ENCODE data around the gene ENPP3. TPM values are rescaled to one million over a fixed set of nuclear protein-coding genes. Genes with fewer than 3 reads are reported as not detected.

The ENPP3 gene
- total RNA-seq, 2 experiments from 2014 or later: 0.93 to 1.4 TPM

DNA sequence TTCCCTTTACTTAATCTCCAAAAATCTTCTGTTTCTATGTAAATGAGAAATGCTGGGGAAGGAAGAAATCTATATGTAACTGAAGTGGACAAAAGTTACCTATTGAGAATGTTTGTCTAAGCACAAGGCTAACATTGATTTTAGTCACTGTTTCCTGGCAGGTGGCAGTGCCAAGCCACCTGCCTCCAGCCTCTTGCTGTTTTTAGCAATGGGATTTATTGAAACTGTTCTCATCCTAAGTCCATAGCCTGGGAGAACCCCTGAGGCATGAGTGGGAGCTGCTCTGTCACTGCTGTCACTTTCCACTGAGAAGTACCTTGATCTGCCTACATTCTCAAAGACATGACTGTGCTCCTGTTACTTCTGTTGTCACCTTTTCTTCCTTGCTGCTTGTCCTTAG lies 14.7 kb downstream of the ENPP3 start:
- CTCF ChIA-PET: no interaction called here
- no peak overlapping the region for H3K4me3 Mint-ChIP-seq
- no peaks in the 10 kb centered on the region for H3K9me3 Mint-ChIP-seq (ENCODE audit: low read depth)
- no peak overlapping the region for H3K27ac Mint-ChIP-seq
- H3K27me3 Mint-ChIP-seq: no peaks in the 10 kb centered on the region
- DNase-seq (no peak), ATAC-seq (no peak)
- no peaks in the 10 kb centered on the region for H3K4me1 Mint-ChIP-seq
- H3K36me3 Mint-ChIP-seq: no peaks in the 10 kb centered on the region

DNA sequence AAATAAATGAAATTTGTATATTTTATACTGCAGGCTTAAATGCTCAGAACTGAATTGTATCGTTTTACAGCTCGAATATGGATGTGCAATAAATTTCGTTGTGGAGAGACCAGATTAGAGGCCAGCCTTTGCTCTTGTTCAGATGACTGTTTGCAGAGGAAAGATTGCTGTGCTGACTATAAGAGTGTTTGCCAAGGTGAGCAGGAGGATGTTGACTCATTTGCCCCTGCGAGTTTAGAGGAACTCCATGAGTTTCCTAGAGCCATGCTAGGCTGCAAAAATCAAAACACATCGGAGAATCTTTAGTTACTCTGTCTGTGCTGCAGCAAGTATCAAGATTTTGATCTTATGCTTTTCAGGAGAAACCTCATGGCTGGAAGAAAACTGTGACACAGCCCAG lies 15.4 kb downstream of the ENPP3 start:
- H3K4me1 Mint-ChIP-seq: peaks cover 2% of the 10 kb centered on the region
- no peaks in the 10 kb centered on the region for H3K9me3 Mint-ChIP-seq (ENCODE audit: low read depth)
- no peak for DNase-seq
- no peaks in the 10 kb centered on the region for H3K36me3 Mint-ChIP-seq
- ATAC-seq: no peak
- CTCF ChIA-PET: no interaction called here
- no peak overlapping the region for H3K27ac Mint-ChIP-seq
- no peak overlapping the region for H3K4me3 Mint-ChIP-seq
- H3K27me3 Mint-ChIP-seq: no peaks in the 10 kb centered on the region

DNA sequence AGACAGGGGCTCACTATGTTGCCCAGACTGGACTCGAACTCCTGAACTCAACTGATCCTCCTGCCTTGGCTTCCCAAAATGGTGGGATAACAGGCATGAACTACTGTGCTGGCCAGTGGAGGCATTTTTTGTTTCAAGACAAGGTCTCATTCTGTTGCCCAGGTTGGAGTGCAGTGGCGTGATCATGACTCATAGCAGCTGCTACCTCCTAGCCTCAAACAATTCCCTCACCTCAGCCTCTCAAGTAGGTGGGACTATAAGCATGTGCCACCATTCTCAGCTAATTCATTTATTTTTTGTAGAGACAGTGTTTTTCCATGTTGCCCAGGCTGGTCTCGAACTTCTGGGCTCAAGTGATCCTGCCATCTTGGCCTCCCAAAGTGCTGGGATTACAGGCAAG lies 17.2 kb downstream of the ENPP3 start:
- CTCF ChIA-PET: no interaction called here
- H3K4me3 Mint-ChIP-seq: no peak overlapping the region
- no peaks in the 10 kb centered on the region for H3K36me3 Mint-ChIP-seq

DNA sequence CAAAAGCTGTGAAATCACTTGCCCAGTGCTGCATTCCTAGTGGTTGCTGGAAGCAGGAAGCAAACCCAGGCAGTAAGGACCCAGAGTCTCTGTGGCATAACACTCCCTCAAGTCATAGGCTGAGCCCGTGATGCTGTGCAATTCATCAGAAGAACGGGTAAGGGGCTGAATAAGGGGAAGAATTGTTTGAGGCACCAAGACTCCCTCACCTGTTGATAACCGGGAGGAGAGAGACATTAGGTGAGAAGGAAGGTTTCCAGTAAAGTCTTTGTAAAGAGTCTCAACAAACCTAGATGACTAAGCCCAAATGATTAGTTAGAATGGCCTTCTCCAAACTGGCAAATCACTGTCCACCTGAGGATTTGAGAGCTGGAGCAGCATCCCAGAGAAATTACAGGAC lies 18.3 kb downstream of the ENPP3 start:
- Mint-ChIP-seq H3K4me3 (no peak overlapping the region), H3K4me1 (peaks cover 8% of the 10 kb centered on the region), H3K27me3 (no peaks in the 10 kb centered on the region), H3K36me3 (no peaks in the 10 kb centered on the region), H3K9me3 (ENCODE audit: low read depth) (no peaks in the 10 kb centered on the region), H3K27ac (no peak overlapping the region)
- DNase-seq (no peak), ATAC-seq (no peak)
- CTCF ChIA-PET: no interaction called here

More for the DNA sequence above, 17.2 kb downstream of the ENPP3 start:
- Mint-ChIP-seq H3K9me3 (ENCODE audit: low read depth) (no peaks in the 10 kb centered on the region), H3K4me1 (peaks cover 5% of the 10 kb centered on the region), H3K27ac (no peak overlapping the region), H3K27me3 (no peaks in the 10 kb centered on the region)
- ATAC-seq (no peak), DNase-seq (no peak)

DNA sequence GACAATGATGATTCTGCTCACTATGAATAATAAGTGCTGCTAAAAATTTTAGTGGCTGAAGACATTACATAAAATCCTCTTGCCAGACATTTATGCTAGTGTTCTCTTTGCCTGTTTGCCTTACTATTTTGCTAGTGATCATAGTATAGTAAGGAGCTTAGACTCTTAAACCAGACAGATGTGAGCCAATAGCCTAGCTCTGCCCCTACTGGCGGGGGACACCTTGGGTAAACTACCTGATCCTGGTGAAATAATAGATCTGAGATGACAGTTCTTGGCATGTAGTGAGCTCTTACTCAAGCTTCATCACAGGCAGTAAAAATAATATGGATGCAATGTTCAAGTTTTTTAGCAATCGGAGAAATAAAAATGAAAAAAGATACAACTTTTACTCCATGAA lies 18.8 kb downstream of the ENPP3 start:
- Mint-ChIP-seq H3K27me3 (no peaks in the 10 kb centered on the region), H3K36me3 (no peaks in the 10 kb centered on the region), H3K27ac (no peak overlapping the region), H3K9me3 (ENCODE audit: low read depth) (no peaks in the 10 kb centered on the region), H3K4me3 (no peak overlapping the region), H3K4me1 (peaks cover 8% of the 10 kb centered on the region)
- no peak for ATAC-seq
- CTCF ChIA-PET: no interaction called here
- no peak for DNase-seq

DNA sequence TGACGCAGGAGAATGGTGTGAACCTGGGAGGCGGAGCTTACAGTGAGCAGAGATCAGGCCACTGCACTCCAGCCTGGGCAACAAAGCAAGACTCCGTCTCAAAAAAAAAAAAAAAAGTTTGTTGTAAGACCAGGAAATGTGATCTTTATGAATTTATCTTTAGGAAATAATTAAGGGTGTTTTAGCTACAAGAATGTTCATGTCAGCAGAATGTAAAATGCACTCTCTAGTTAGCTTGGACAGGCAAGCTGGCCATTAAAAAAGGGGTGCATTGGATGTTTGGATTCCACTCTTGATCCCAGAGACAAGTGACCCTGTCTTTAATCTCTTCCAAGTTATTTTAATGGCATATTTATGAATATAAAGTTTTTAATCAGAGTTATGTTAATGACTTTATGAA lies 19.6 kb downstream of the ENPP3 start:
- no peak for ATAC-seq
- H3K36me3 Mint-ChIP-seq: peaks cover under 1% of the 10 kb centered on the region
- CTCF ChIA-PET: no interaction called here
- H3K27me3 Mint-ChIP-seq: no peaks in the 10 kb centered on the region
- H3K9me3 Mint-ChIP-seq (ENCODE audit: low read depth): no peaks in the 10 kb centered on the region
- no peak overlapping the region for H3K4me3 Mint-ChIP-seq
- H3K4me1 Mint-ChIP-seq: peaks cover 8% of the 10 kb centered on the region
- no peak overlapping the region for H3K27ac Mint-ChIP-seq
- no peak for DNase-seq

DNA sequence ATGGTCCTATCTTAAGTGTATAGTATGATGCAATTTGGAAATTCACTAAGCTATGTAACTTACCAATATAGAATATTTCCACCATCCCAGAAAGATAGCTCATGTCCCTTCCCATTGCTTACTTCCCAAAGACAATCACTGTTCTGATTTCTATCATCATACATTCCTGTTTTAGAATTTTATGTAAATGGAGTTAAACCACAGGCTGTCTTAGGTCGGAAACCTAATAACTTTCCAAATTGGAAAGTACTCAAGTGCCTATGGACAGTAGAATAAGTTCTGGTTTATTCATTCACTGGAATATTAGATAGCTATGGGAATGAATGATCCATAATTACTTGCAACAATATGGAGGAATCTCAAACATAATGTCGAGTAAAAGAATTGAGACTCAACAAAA lies 20.1 kb downstream of the ENPP3 start:
- DNase-seq (no peak), ATAC-seq (no peak)
- H3K27me3 Mint-ChIP-seq: no peaks in the 10 kb centered on the region
- CTCF ChIA-PET: no interaction called here
- no peak overlapping the region for H3K4me3 Mint-ChIP-seq
- no peaks in the 10 kb centered on the region for H3K9me3 Mint-ChIP-seq (ENCODE audit: low read depth)
- peaks cover 8% of the 10 kb centered on the region for H3K4me1 Mint-ChIP-seq
- peaks cover 3% of the 10 kb centered on the region for H3K36me3 Mint-ChIP-seq
- no peak overlapping the region for H3K27ac Mint-ChIP-seq

DNA sequence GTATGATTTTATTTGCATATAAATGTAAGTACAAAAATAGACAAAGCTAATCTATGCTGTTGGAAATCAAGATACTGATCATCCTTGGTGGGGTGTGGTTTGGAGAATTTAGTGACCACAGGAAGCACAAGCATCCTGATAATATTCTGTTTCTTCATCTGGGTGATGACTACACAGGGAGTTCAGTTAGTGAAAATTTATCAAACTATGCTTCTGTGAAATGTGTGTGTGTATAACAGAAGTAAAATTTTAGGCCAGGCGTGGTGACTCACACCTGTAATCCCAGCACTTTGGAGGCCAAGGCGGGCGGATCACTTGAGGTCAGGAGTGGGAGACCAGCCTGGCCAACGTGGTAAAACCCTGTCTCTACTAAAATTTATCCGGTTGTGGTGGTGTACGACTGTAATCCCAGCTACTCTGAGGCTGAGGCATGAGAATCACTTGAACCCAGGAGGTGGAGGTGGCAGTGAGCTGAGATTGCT lies 20.6 kb downstream of the ENPP3 start:
- CTCF ChIA-PET: no interaction called here
- ATAC-seq: no peak
- Mint-ChIP-seq H3K4me3 (no peak overlapping the region), H3K36me3 (peaks cover 3% of the 10 kb centered on the region), H3K9me3 (ENCODE audit: low read depth) (no peaks in the 10 kb centered on the region), H3K27ac (no peak overlapping the region), H3K27me3 (no peaks in the 10 kb centered on the region), H3K4me1 (peaks cover 8% of the 10 kb centered on the region)
- DNase-seq: no peak

DNA sequence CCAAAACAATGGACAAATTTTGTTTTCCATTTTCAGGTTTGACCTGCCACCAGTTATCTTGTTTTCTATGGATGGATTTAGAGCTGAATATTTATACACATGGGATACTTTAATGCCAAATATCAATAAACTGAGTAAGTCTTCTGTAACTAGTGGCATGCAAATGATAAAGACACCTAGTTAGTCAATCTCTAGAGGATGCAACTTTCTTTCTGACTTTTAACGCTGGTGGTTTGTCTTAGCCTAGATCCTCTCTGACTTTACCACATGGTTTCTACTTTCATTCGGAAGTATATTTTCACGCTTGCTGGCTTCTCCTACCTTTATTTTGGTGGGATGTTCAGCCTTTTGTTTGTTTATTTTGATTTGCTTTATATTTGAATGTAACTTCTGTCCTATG lies 21.2 kb downstream of the ENPP3 start:
- ATAC-seq (no peak), DNase-seq (no peak)
- Mint-ChIP-seq H3K9me3 (ENCODE audit: low read depth) (no peaks in the 10 kb centered on the region), H3K4me1 (peaks cover 8% of the 10 kb centered on the region), H3K36me3 (peaks cover 3% of the 10 kb centered on the region), H3K27ac (no peak overlapping the region), H3K27me3 (no peaks in the 10 kb centered on the region), H3K4me3 (no peak overlapping the region)
- CTCF ChIA-PET: no interaction called here

DNA sequence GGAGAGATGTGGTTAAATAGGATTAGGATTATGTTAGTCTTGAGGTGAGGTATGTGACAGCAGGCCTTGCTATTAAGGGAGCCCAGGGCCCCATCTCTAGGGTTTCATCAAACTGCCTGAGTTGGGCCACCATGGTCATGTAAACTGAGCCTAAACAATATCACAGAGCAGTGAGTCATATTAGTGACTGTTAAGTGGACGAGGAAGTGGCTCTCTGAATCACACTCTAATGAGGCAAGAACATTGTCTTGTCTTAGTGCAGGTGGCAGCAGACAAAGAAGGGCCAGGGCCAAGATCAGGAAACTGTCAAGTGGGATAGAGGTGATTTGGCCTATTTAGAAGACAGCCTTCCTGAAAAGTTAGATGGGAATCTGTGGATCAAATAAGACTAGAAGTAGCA lies 23.1 kb downstream of the ENPP3 start:
- Mint-ChIP-seq H3K36me3 (peaks cover 3% of the 10 kb centered on the region), H3K4me1 (peaks cover 8% of the 10 kb centered on the region), H3K27me3 (no peaks in the 10 kb centered on the region), H3K9me3 (ENCODE audit: low read depth) (no peaks in the 10 kb centered on the region), H3K4me3 (no peak overlapping the region), H3K27ac (no peak overlapping the region)
- no peak for DNase-seq
- CTCF ChIA-PET: no interaction called here
- no peak for ATAC-seq

DNA sequence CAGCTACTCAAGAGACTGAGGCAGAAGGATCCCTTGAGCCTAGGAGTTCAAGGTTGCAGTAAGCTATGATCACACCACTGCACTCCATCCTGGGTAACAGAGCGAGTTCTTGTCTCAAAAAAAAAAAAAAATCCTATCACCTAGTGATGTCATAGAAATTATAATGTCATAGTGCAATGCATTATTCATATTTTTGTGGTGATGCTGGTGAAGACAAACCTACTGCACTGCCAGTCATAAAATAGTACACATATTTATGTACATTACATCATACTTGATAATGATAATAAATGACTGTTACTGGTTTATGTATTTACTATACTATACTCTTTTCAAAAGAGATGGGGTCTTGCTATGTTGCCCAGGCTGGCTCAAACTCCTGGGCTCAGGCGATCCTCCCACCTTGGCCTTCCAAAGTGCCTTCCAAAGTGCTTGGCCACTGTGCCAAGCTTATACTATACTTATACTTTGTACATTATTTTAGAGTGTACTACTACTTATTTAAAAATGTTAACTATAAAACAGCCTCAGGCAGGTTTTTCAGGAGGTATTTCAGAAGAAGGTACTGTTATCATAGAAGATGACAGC lies 26.6 kb downstream of the ENPP3 start:
- CTCF ChIA-PET: interaction anchor here (1.3 kb wide), 1 partner anchor 24 kb away, joined by 3 read pairs; no protein-coding TSS in a partner anchor
- H3K4me3 Mint-ChIP-seq: no peak overlapping the region
- ATAC-seq: no peak
- H3K27ac Mint-ChIP-seq: no peak overlapping the region
- H3K4me1 Mint-ChIP-seq: peaks cover 3% of the 10 kb centered on the region
- H3K27me3 Mint-ChIP-seq: peaks cover 16% of the 10 kb centered on the region
- no peaks in the 10 kb centered on the region for H3K9me3 Mint-ChIP-seq (ENCODE audit: low read depth)
- DNase-seq: no peak
- peaks cover 3% of the 10 kb centered on the region for H3K36me3 Mint-ChIP-seq

DNA sequence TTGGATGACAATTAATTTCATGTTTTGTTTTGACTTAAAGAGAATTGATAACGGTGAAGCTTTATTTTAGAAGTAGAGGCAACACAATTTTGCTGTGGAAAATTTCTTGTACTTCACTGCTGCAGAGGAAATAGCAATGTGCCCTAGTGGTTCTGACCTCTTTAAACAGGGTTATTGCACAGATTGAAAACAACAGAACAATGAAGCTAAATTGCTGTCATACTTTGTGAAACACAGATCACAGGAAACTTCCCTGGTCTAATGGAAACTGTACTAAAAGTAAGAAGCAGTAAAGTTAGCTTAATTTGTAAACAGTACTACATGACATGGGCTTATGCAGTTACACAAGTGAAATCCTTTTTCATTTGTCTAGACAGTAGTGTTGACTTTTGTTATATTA lies 32.8 kb downstream of the ENPP3 start:
- DNase-seq (no peak), ATAC-seq (no peak)
- CTCF ChIA-PET: interaction anchor here (0.7 kb wide), 1 partner anchor 19 kb away, joined by 3 read pairs; no protein-coding TSS in a partner anchor
- H3K27me3 Mint-ChIP-seq: peaks cover 16% of the 10 kb centered on the region
- no peaks in the 10 kb centered on the region for H3K9me3 Mint-ChIP-seq (ENCODE audit: low read depth)
- H3K4me3 Mint-ChIP-seq: no peak overlapping the region
- H3K27ac Mint-ChIP-seq: no peak overlapping the region
- H3K4me1 Mint-ChIP-seq: no peaks in the 10 kb centered on the region
- peaks cover 2% of the 10 kb centered on the region for H3K36me3 Mint-ChIP-seq

DNA sequence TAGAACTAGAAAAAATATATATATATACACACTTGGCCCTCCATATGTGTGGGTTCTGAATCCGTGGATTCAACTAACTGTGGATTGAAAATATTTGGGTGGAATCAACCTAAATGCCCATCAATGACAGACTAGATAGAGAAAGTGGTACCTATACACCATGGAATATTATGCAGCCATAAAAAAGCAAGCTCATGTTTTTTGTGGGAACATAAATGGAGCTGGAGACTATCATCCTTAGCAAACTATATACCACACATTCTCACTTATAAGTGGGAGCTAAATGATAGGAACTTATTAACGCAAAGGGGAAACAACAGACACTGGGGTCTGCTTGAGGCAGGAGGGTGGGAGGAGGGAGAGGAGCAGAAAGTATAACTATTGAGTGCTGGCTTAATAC lies 36.1 kb downstream of the ENPP3 start:
- H3K27me3 Mint-ChIP-seq: no peaks in the 10 kb centered on the region
- H3K4me1 Mint-ChIP-seq: no peaks in the 10 kb centered on the region
- DNase-seq: no peak
- peaks cover 2% of the 10 kb centered on the region for H3K36me3 Mint-ChIP-seq
- no peak overlapping the region for H3K4me3 Mint-ChIP-seq
- no peaks in the 10 kb centered on the region for H3K9me3 Mint-ChIP-seq (ENCODE audit: low read depth)
- CTCF ChIA-PET: no interaction called here
- no peak overlapping the region for H3K27ac Mint-ChIP-seq
- no peak for ATAC-seq

DNA sequence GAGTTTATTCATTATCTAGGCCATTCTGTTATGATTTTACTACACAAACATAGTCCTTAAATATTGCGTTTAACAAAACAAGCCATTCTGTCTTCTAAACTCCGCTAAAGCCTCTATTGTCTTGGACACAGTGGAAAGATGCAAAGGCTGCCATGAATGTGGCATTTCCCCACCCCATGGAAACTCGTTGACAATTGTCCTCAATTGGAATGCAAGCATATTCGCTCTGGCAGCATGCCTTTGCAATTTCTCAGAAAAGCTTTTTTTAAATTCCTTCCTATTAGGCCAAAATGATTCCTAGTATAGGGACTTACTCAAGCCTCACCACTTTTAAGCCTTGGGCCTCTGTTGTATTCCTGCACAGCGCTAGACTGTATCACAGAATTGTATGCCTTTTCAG lies 41.3 kb downstream of the ENPP3 start:
- Mint-ChIP-seq H3K27me3 (peaks cover 16% of the 10 kb centered on the region), H3K4me1 (peaks cover 5% of the 10 kb centered on the region), H3K4me3 (no peak overlapping the region), H3K9me3 (ENCODE audit: low read depth) (no peaks in the 10 kb centered on the region), H3K27ac (no peak overlapping the region), H3K36me3 (no peaks in the 10 kb centered on the region)
- DNase-seq (no peak), ATAC-seq (no peak)
- CTCF ChIA-PET: no interaction called here

DNA sequence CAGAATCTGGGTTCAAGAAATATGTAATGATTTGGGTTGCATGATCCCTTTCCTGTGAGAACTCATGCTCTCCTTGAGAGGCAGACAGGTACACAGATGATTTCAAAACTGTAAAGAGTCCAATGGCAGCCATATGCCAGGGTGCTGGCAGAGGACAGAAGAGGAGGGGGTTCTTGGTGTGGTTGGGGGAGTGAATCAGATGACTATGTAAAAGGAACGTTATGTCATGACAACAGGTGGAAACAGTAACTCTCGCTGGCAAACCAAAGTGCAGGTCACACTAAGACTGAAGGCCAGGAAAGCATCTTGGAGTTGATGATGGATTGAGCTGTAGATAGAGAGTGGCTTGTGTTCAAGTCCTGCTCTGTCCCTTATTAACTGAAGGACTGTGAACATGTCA lies 43.8 kb downstream of the ENPP3 start:
- no peaks in the 10 kb centered on the region for H3K36me3 Mint-ChIP-seq
- CTCF ChIA-PET: no interaction called here
- H3K4me1 Mint-ChIP-seq: peaks cover 16% of the 10 kb centered on the region
- ATAC-seq (no peak), DNase-seq (no peak)
- no peak overlapping the region for H3K27ac Mint-ChIP-seq
- no peaks in the 10 kb centered on the region for H3K9me3 Mint-ChIP-seq (ENCODE audit: low read depth)
- no peak overlapping the region for H3K4me3 Mint-ChIP-seq
- peaks cover 16% of the 10 kb centered on the region for H3K27me3 Mint-ChIP-seq
